COLO829 (cell line): ENCODE results near the gene HPS3.
"Not testable (repeated sequence)": the region's sequence is repeated elsewhere in the genome, so short reads cannot be mapped to it uniquely, and the experiment has no call there.

Experiments used
- DNase-seq: peaks from one replicate; pipeline ENCODE4 v3.0.0; 2012; ENCODE audit warnings: low spot score

HPS3 gene, protein sequence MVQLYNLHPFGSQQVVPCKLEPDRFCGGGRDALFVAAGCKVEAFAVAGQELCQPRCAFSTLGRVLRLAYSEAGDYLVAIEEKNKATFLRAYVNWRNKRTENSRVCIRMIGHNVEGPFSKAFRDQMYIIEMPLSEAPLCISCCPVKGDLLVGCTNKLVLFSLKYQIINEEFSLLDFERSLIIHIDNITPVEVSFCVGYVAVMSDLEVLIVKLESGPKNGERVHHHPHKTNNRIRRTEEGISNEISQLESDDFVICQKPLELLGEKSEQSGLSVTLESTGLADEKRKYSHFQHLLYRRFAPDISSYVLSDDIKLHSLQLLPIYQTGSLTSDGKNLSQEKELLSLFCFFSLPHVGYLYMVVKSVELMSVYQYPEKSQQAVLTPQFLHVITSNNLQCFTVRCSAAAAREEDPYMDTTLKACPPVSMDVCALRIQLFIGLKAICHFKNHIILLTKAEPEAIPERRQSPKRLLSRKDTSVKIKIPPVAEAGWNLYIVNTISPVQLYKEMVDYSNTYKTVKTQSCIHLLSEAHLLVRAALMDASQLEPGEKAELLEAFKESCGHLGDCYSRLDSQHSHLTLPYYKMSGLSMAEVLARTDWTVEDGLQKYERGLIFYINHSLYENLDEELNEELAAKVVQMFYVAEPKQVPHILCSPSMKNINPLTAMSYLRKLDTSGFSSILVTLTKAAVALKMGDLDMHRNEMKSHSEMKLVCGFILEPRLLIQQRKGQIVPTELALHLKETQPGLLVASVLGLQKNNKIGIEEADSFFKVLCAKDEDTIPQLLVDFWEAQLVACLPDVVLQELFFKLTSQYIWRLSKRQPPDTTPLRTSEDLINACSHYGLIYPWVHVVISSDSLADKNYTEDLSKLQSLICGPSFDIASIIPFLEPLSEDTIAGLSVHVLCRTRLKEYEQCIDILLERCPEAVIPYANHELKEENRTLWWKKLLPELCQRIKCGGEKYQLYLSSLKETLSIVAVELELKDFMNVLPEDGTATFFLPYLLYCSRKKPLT

DNA sequence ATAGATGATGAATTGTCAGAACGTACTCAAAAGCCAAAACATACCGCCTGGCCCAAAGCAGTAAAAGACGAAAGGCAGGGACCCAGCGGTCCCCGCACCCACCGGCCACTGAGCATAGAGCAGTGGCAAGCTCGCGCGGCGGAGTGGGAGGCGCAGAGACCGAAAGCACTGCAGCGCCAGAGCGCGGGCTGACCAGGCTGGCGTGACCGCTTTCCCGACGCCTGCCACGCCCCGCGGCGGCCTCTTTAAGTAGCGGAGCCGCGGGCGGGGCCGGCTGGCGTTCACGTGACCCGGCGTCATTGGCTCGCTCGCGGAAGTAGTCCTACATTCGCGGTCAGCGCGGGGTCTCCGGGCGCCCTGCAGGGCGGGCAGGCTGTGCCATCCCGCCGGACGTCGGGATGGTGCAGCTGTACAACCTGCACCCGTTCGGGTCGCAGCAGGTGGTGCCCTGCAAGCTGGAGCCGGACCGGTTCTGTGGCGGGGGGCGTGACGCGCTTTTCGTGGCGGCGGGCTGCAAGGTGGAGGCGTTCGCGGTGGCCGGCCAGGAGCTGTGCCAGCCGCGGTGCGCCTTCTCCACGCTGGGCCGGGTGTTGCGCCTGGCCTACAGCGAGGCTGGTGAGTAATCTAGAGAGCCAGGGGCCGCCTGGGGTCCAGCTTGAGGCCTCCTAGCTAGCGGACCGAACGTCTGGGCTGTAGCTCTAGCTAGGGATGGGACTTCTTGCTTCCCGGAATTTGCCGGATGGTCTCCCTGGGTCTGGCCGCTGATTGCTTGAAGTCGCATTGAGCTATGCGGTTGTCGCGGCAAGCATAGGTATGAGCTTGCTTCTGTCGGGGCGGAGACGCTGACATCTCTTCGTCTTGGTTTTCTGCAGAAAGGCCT, at the start of gene HPS3:
TSS of gene HPS3 (plus strand) at position 313 of the 880 bp plus-strand sequence. CDS start at position 399, 86 bp downstream.
- DNase-seq: peak; percentile 94

DNA sequence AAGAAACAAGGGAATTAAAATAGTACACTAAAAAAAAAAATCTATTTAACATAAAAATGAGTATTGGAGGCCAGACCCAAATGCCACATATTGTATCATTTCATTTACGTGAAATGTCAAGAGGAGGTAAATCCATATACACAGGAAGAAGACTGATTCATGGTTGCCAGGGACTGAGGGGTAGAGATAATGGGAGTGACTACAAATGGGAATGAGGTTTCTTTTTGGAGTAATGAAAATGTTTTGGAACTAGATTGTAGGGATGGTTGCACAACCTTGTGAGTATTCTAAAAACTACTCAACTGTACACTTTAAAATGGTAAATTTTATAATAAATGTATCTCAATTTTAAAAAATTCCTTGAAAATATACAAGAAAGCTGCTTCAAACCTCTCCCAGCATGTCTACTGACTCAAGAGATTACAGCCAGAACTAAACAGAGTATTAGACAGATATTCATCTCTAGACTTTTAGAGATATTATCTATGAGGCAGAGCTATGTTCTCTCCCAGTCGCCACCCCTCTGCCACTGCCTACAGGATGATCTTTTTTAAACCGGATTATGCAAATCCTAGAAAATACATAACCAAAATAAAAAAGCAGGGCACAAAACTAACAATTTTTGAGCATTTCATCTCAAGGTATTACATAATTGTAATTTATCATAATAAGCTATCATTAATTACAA, 49.3 kb upstream of the HPS3 start:
- no peak for DNase-seq

DNA sequence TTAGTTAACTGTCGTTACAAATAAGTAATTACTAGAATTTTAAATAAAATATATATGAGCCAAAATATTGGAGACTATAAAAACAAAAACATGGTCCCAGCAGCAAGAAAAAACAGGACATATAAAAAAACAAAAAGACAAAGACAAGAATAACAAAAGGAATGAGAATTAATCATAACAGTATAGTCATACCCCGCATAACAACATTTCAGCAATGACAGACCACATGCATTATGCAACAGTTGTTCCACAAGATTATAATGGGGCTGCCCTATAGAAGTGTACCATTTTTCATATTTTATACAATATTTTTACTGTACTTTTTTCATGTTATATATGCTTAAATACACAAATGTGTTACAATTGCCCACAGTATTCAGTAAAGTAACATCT, 48.7 kb upstream of the HPS3 start:
- DNase-seq: no peak

DNA sequence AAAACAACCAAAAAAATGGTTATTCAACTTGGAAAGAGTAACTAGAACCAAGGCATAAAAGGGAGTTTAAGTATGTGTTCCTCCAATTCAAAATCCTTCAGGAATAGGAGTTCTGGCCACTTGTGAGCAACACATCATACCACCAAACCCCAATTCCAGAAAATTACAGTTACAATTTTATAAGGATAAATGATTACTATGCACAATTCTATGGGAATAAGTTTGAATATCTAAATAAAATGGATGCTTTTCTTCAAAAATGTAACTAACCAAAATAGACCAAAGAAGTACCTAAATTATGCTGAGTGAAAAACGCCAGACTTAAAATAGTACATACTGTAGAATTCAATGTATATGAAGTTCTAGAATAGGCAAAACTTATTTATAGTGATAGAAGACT, 47.7 kb upstream of the HPS3 start:
- no peak for DNase-seq

DNA sequence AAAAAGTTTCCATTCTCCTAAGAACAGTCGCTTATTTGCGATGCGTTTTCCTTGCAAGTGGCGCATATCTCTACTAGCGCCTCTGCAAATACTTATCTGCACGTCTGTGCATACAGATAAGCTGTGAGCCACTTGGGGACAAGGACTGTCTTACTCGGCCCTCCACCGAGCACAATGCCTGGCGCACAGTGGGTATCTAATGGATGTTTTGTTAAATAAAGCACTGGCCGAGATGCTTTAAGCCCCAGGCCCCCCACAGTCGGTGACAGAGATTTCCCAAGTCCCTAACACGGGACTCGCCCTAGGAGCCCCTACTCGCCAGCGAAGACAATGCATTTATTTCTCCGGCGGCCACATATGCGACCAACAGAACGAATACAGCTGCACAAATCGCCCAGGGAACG, 43.6 kb upstream of the HPS3 start:
- DNase-seq: peak; percentile 41

DNA sequence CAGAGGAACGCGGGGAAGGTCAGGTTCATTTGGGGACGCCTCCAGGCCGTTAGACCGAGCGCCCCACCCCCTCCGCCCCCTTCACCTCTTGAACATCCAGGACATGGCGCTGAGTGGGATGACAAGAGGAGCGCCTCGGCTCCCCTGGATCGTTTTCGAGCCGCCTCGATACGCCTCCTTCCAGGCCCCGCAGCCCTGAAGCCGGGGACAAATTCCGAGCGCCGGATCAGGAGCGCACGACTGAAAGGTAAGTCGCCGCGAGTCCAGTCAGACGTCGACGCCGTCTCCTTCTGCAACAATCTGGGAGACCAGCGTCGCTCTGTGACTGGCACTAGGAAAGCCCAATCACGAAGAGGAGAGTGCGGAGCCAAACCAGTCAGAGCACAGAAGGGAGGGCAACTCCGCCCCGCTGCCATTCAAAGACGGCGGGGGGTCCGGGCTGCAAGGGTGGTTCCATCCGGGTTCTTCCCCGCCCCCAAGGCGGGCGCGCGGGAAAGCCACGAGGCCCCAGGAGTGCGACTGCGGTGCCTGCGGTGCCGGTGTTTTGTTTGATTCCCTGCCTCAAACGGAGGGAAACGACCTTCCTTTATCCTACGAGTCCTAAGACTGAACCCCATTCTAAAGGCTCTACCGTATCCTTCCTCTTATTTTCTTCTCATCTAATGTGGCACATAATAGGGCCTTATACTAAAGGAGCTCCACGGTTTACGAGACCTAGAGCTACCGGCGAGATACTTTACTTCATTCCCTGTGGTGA, 43.0 kb upstream of the HPS3 start, which contains the start of gene HLTF:
TSS of gene HLTF (minus strand) at position 302 of the 757 bp plus-strand sequence. CDS start at position 105, 197 bp downstream.
- DNase-seq: peak; percentile 95

DNA sequence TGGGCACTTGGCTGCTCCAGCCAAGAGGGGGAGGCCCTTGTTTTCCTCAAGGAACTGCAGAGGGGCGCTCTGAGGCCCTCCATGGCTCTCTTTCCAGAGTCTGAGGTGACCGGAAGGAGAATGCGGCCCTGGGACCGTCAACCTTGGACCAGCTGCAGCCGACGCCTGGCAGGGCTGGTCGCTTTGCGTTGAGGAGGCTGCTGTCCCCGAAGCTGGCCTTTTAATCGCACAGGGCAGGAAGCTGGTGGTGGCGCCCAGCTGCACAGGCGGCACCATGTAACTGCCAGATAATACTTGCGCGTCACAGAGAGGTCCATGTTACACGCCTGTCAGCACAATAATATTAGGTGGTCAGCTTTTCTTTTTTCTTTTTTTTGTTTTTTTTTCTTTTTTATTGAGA, 42.2 kb upstream of the HPS3 start:
- no peak for DNase-seq

DNA sequence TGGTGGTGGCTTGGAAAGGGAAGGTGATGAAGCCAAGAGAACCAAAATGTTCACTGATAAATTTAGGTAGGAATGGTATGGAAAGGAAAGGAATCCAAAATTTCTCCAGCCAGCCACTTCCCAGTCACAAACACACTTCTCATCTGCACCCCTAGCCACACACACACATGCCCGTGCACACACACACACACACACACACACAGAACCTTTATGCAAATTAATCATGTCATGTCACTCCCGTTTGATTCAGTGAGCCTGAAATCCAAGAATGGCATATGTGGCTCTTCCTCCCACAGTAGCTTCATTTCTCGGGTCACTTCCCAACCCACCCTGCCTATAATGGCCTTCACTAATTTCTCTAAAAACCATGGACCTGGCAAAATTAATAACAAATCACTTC, 40.0 kb upstream of the HPS3 start:
- DNase-seq: no peak

DNA sequence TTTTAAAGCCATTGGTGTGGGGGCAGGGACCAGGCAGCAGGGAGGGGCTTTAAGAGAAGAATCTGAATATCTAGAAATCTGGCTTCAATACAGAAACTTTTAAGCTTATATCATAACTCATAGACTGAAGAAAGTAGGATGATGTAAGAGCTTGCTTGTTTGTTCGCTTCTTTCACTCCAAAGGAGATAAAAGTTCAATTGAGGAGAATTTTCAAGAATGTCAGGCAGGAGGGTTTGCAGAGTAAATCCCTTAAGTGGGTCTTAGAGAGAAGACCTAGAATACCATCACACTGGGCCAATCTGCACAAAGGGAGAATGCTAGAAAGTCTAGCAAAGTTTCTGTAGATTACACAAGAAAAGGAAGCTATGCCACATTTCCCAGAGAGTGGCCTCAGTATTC, 39.0 kb upstream of the HPS3 start:
- no peak for DNase-seq

DNA sequence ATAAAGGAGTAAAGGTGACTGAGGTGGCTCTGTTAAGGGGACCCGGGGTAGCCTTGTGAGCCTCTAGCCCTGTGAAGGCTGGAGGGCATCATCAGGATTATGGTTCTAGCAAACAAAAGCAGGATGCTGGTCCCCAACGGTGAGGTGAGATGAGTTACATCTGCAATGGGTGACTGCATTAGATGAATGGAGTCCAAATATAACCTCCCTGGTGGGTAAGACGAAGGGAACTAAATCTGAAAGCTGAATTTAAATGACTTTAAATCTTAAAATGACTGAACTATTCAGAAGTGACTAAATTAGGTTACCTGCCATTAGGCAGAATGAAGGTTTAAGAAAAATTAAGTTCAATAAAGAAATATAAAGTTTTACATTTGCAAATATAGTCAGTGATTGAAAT, 38.5 kb upstream of the HPS3 start:
- no peak for DNase-seq

DNA sequence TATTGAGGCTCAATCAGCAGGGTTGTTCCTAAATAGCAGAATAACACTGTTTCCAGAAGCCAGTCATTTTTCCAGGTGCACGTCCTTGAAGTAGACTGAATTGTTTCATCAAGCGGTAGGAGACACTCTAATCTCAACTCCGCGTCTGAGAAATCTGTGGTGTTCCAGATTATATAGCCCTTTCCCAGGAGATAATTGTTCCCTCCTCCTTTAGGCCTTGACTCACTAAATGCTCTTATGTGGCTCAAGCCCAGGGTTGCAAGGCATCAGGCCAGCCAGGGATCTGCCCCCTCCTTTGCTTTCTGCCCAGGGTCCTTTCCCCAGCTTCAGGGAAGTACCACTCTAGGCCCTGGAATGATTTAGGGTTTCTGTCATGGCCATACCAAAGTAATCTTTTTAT, 37.5 kb upstream of the HPS3 start:
- no peak for DNase-seq

DNA sequence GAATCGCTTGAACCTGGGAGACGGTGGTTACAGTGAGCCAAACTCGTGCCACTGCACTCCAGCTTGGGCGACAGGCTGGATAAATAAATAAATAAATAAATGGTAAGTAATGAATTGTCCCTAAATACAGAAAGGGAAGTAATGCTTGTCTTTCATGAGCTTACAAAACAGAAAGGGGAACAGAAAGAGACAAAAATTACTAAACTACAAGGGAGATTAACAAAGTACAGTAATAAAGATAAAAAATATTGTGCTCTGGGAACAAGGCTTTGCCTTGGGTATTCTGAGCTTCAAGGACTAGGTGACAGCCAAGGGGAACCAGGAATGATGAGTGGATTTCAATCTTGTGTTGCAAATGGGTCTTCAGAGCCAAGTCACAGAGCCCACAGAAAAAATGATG, 34.0 kb upstream of the HPS3 start:
- no peak for DNase-seq

DNA sequence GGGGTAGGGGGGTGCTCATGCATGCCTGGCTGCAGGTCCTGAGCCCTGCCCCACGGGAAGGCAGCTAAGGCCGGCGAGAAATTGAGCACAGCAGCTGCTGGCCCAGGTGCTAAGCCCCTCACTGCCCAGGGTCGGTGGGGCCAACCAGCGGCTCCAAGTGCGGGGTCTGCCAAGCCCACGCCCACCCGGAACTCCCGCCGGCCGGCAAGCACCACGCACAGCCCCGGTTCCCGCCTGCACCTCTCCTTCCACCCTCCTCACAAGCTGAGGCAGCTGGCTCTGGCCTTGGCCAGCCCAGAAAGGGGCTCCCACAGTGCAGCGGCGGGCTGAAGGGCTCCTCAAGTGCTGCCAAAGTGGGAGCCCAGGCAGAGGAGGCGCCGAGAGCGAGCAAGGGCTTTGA, 31.5 kb upstream of the HPS3 start:
- not testable (repeated sequence) for DNase-seq

DNA sequence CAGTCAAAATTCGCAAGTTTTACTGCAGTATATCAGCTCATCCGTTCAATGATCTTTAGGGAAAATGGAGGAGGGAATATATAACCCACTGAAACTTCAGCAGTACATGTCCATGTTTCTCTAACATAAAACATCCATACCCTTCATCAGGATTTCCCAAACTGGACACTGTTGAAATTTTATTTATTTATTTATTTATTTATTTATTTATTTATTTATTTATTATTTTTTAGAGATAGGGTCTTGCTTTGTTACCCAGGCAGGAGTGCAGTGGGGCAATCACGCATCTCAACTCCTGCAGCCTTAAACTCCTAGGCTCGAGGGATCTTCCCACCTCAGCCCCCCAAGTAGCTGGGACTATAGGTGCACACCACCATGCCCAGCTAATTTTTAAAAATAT, 28.3 kb upstream of the HPS3 start:
- no peak for DNase-seq

DNA sequence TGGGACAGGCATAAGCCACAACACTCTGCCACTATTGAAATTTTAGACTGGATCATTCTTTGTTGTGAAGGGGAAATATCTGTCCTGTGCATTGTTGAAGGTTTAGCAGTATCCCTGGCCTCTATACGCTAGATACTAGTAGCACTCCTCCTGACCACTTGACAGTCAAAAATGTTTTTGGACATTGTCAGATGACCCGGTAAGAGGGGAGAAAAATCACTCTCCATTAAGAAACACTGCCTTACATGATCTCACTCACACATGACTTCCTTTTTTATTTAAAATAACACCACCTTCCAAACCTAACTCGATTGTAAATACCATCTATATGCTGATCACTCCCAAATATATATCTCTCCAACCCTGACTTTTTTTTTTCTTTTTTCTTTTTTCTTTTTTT, 27.8 kb upstream of the HPS3 start:
- no peak for DNase-seq

DNA sequence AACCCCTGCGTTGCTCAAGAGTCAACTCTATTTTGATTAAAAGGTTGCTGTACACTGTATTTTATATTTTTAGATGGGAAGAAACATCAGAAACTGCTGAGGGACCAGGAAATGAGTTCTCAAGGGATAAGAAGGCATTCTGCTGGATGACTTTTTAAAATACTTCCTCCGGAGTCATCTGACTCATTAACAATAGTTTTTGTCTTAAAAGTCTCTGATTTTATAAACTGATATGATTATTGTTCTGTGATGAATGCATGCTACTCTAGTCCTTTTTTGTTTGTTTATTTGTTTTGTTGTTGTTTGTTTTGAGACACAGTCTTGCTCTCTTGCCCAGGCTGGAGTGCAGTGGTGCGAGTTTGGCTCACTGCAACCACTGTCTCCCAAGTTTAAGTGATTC, 25.0 kb upstream of the HPS3 start:
- DNase-seq: no peak

DNA sequence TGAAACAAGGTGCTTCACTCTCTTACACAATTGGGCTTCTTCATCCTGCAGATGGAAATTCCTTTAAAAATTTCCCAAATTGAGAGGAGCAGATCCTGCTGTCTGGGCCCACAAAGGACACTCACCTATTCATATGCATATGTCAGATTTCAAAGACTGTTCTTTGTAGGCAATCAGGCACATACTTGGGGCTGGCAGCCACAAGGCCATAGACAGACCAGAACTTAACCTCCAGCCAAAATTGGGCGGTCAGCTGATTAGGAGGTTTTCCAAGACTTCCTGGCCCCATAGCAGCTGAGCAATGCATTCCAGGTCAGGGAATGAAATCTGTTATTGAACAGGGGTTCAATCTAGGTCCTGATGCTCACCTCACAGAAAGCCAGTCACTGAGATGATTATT, 15.0 kb upstream of the HPS3 start:
- no peak for DNase-seq

DNA sequence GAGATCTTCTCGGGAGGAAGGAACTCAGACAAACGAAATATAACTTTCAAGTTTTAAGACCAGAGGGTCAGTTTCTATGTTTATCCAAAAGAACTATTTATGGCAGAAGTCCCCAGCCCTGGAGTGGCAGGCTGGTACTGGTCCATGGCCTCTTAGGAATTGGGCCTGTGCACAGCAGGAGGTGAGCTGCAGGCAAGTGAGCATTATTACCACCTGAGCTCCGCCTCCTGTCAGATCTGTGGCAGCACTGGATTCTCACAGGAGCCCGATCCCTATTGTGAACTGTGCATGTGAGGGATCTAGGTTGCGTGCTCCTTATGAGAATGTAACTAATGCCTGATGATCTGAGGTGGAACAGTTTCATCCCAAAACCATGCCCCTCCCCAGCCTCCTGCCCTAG, 14.3 kb upstream of the HPS3 start:
- no peak for DNase-seq

DNA sequence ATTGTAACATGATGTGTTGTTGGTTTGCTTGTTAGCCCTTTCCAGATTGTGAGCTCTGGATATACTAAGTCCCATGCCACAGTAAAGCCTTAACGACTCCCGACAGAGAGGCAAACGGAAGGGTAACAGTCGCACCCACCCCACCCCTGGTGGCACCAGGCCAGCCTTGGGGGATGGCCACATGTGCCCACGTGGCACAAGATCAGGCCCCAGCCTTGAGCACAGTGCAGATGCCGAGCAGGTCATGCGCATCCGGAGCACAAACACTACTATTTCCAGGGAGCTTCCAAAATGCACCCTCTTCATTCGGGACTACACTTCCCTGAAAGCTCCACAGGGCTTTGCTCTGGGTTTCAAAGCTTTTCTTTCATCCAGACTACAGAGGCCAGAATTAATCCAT, 10.7 kb upstream of the HPS3 start:
- DNase-seq: no peak

DNA sequence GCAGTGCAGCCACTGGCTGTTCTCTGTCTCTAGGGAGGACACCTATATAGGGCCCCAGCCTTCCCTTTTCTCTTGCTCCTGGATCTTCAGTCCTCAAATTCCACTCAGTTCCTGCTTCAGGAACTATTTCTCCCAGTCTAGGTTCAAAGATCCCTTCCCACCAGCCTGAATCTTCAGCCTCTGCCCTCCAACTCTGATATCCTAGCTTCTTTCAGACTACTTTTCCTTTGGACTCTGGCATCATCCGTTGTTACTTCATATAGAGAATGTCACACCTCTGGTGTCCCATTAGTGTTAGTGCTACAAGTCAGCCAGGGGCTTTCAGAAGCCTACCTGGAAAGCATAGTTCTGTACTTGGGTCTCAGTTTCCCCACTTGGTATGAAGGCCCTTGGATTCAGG, 10.0 kb upstream of the HPS3 start:
- DNase-seq: no peak
